ENCODE measurements around the gene GYPA. TPM values are rescaled to one million over a fixed set of nuclear protein-coding genes. Genes with fewer than 3 reads are reported as not detected.

Gene GYPA
- polyA plus RNA-seq, 5 donors: 6.5 to 26.4 (median 7.2) TPM

Other genes with a start within 250 kb of the GYPA start
- 10 to 100 TPM; 14.2 to 27.6 (median 22.1) TPM for gene GYPE, start 235.2 kb downstream of the GYPA start, polyA plus RNA-seq (ENCODE audit: insufficient read depth in 1 of 5, insufficient read length in 5 of 5, low replicate concordance in 1 of 5)
- 10 to 100 TPM in 2 of 5 donors, 1 to 10 TPM in 3; 5.5 to 17.4 (median 9.9) TPM for gene GYPB, start 121.3 kb downstream of the GYPA start, polyA plus RNA-seq (ENCODE audit: insufficient read depth in 1 of 5, insufficient read length in 5 of 5, low replicate concordance in 1 of 5)